ENCODE results near the gene LRCH1.

DNA sequence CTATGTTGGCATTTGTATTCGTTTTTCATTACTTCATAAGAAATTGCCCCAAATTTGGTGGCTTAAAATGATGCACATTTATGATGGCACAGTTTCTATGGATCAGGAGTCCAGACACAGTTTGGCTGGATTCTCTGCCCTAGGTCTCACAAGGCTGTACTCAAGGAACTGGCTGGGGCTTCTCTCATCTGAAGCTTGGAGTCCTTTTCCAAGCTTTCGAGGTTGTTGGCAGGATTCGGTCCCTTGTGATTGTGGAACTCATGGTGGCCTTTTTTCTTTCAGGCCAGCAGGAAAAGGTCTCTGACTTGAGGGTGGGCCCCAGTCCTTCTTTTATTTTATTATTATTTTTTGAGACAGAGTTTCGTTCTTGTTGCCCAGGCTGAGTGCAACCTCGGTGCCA, 23.8 kb downstream of the LRCH1 start:
- no peak for TF ChIP-seq MTA2 (IDR thresholded peaks at IDR 0.05; ENCODE audit: low read depth)
- no peak for TF ChIP-seq BMI1 (IDR thresholded peaks at IDR 0.05; ENCODE audit: borderline replicate concordance)
- TF ChIP-seq, protein P1, sequence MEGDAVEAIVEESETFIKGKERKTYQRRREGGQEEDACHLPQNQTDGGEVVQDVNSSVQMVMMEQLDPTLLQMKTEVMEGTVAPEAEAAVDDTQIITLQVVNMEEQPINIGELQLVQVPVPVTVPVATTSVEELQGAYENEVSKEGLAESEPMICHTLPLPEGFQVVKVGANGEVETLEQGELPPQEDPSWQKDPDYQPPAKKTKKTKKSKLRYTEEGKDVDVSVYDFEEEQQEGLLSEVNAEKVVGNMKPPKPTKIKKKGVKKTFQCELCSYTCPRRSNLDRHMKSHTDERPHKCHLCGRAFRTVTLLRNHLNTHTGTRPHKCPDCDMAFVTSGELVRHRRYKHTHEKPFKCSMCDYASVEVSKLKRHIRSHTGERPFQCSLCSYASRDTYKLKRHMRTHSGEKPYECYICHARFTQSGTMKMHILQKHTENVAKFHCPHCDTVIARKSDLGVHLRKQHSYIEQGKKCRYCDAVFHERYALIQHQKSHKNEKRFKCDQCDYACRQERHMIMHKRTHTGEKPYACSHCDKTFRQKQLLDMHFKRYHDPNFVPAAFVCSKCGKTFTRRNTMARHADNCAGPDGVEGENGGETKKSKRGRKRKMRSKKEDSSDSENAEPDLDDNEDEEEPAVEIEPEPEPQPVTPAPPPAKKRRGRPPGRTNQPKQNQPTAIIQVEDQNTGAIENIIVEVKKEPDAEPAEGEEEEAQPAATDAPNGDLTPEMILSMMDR (IDR thresholded peaks at IDR 0.05 in 2 of 3, conservative IDR thresholded peaks at IDR 0.05 in 1 of 3; ENCODE audit: control insufficient read depth in 2 of 3, extremely low read depth in 1 of 3, insufficient read depth in 1 of 3, low read depth in 3 of 3, low read length in 3 of 3) = no peak
- TF ChIP-seq HDAC2 (IDR thresholded peaks at IDR 0.05) = no peak
- no peak for TF ChIP-seq POLR2AphosphoS5 (IDR thresholded peaks at IDR 0.05; ENCODE audit: low read length)
- TF ChIP-seq STAT3 (IDR thresholded peaks at IDR 0.05; ENCODE audit: low read depth, low read length) = no peak
- TF ChIP-seq ZNF274 (IDR thresholded peaks at IDR 0.05; ENCODE audit: insufficient read depth, insufficient read length) = no peak
- TF ChIP-seq TAF1 (IDR thresholded peaks at IDR 0.05; ENCODE audit: borderline replicate concordance, low read depth, low read length) = no peak
- no peak for TF ChIP-seq JUNB (IDR thresholded peaks at IDR 0.05)

All from GM12878 (cell line).